ENCODE measurements around the gene NFATC1. TPM values are rescaled to one million over a fixed set of nuclear protein-coding genes. Genes with fewer than 3 reads are reported as not detected.

Gene NFATC1
- polyA plus RNA-seq, 1 of the 3 experiments (the other 2 are of a cell fraction) = 0.02 TPM

DNA sequence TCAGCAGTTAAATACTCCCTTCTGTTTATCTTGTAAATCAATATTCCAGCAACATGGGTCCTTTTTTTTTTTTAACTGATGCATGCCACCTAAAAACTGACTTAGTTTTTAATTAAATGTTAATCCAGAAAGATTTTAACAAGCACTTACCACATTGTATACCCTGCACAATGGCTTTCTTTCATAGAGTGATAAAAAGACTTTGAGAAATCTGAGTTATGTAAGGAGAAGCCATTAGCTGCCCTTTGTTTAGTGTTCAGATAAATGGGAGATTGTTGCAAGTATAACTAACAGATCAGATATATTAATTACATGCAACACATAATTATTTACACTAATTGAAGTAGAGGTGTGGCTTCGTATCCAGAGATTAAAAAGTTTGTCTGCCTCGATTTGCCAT lies 22.7 kb upstream of the NFATC1 start:
- no peaks in the 10 kb centered on the region for H3K9me2 ChIP-seq
- H3K4me3 ChIP-seq (ENCODE audit: low read depth in 2 of 2, low read length in 1 of 2) = no peak overlapping the region
- no peaks in the 10 kb centered on the region; a peak in 1 of 4 replicates for H3K4me1 ChIP-seq (ENCODE audit: control insufficient read depth in 1 of 2, insufficient read depth in 2 of 2, low read depth in 1 of 2, low read length in 1 of 2)
- H3K79me2 ChIP-seq (ENCODE audit: insufficient read depth) = no peaks in the 10 kb centered on the region
- no peaks in the 10 kb centered on the region for H4K20me1 ChIP-seq (ENCODE audit: insufficient read depth)
- DNase-seq = no peak
- H3K36me3 ChIP-seq (replicated peaks in 1 of 2; ENCODE audit: control insufficient read depth in 1 of 2, insufficient read depth in 2 of 2, low read length in 1 of 2) = peaks cover 0 to 8% of the 10 kb centered on the region in 2 experiments
- TF ChIP-seq MAX (IDR thresholded peaks at IDR 0.05; ENCODE audit: low read depth) = no peak
- no peak for TF ChIP-seq JUND (IDR thresholded peaks at IDR 0.05)
- TF ChIP-seq FOXM1 (IDR thresholded peaks at IDR 0.05; ENCODE audit: low read depth) = no peak
- no peak for TF ChIP-seq TAF1 (IDR thresholded peaks at IDR 0.05; ENCODE audit: borderline replicate concordance, low read depth, low read length)
- TF ChIP-seq EZH2phosphoT487 (IDR thresholded peaks at IDR 0.05; ENCODE audit: borderline replicate concordance, low read depth) = no peak
- TF ChIP-seq TCF12 (IDR thresholded peaks at IDR 0.05) = no peak
- no peak overlapping the region for H3K9ac ChIP-seq
- no peaks in the 10 kb centered on the region for H3F3A ChIP-seq (replicated peaks; ENCODE audit: insufficient read depth)
- CTCF ChIA-PET = interaction anchor here (1.1 kb wide), 1 partner anchor 8 kb away, joined by 4 read pairs; no protein-coding TSS in a partner anchor
- no peak overlapping the region for H3K4me2 ChIP-seq
- POLR2A ChIA-PET = no interaction called here
- no peak overlapping the region for H3K27ac ChIP-seq (ENCODE audit: low read depth in 2 of 2, low read length in 1 of 2)
- WGBS (ENCODE audit: low lambda C conversion rate) = 93% methylated on average over 2 of the region's 2 CpGs
- H3K27me3 ChIP-seq (ENCODE audit: insufficient read depth) = no peaks in the 10 kb centered on the region
- H3K9me3 ChIP-seq = no peaks in the 10 kb centered on the region
- no peak overlapping the region for H2AFZ ChIP-seq (ENCODE audit: low read depth)

GRCh38 chr18:79373736-79374135 lies 22.0 kb upstream of the NFATC1 start:
- Histone ChIP-seq H3K4me2 (no peak overlapping the region), H3K27me3 (ENCODE audit: insufficient read depth) (no peaks in the 10 kb centered on the region), H3K79me2 (ENCODE audit: insufficient read depth) (no peaks in the 10 kb centered on the region), H2AFZ (ENCODE audit: low read depth) (no peak overlapping the region), H3F3A (replicated peaks; ENCODE audit: insufficient read depth) (no peaks in the 10 kb centered on the region), H3K4me3 (ENCODE audit: low read depth in 2 of 2, low read length in 1 of 2) (no peak overlapping the region), H3K36me3 (replicated peaks in 1 of 2; ENCODE audit: control insufficient read depth in 1 of 2, insufficient read depth in 2 of 2, low read length in 1 of 2) (peaks cover 3 to 8% of the 10 kb centered on the region in 2 experiments), H4K20me1 (ENCODE audit: insufficient read depth) (no peaks in the 10 kb centered on the region), H3K9ac (no peak overlapping the region), H3K9me2 (no peaks in the 10 kb centered on the region), H3K9me3 (no peaks in the 10 kb centered on the region), H3K4me1 (ENCODE audit: control insufficient read depth in 1 of 2, insufficient read depth in 2 of 2, low read depth in 1 of 2, low read length in 1 of 2) (no peaks in the 10 kb centered on the region), H3K27ac (ENCODE audit: low read depth in 2 of 2, low read length in 1 of 2) (no peak overlapping the region)
- 96% methylated on average over 8 of the region's 17 CpGs for WGBS (ENCODE audit: low lambda C conversion rate)
- ChIA-PET POLR2A (no interaction called here), CTCF (no interaction called here)
- no peak for DNase-seq
- TF ChIP-seq JUND (IDR thresholded peaks at IDR 0.05) (no peak), RAD21 (IDR thresholded peaks at IDR 0.05; ENCODE audit: low read length) (no peak), RCOR1 (IDR thresholded peaks at IDR 0.05; ENCODE audit: low read length) (no peak), TEAD4 (IDR thresholded peaks at IDR 0.05; ENCODE audit: borderline replicate concordance, insufficient read depth) (no peak), FOXJ3 (CRISPR knock-in tag; IDR thresholded peaks at IDR 0.05) (no peak), SIN3A (IDR thresholded peaks at IDR 0.05; ENCODE audit: borderline replicate concordance, low read depth, low read length) (no peak), RFX5 (IDR thresholded peaks at IDR 0.05; ENCODE audit: low read length) (no peak), GATA2 (CRISPR knock-in tag; IDR thresholded peaks at IDR 0.05) (no peak), NRF1 (IDR thresholded peaks at IDR 0.05; ENCODE audit: low read depth, low read length) (no peak)
- TF ChIP-seq, protein P1, sequence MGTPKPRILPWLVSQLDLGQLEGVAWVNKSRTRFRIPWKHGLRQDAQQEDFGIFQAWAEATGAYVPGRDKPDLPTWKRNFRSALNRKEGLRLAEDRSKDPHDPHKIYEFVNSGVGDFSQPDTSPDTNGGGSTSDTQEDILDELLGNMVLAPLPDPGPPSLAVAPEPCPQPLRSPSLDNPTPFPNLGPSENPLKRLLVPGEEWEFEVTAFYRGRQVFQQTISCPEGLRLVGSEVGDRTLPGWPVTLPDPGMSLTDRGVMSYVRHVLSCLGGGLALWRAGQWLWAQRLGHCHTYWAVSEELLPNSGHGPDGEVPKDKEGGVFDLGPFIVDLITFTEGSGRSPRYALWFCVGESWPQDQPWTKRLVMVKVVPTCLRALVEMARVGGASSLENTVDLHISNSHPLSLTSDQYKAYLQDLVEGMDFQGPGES (IDR thresholded peaks at IDR 0.05; ENCODE audit: low read depth, low read length) = no peak
- TF ChIP-seq, protein P2, sequence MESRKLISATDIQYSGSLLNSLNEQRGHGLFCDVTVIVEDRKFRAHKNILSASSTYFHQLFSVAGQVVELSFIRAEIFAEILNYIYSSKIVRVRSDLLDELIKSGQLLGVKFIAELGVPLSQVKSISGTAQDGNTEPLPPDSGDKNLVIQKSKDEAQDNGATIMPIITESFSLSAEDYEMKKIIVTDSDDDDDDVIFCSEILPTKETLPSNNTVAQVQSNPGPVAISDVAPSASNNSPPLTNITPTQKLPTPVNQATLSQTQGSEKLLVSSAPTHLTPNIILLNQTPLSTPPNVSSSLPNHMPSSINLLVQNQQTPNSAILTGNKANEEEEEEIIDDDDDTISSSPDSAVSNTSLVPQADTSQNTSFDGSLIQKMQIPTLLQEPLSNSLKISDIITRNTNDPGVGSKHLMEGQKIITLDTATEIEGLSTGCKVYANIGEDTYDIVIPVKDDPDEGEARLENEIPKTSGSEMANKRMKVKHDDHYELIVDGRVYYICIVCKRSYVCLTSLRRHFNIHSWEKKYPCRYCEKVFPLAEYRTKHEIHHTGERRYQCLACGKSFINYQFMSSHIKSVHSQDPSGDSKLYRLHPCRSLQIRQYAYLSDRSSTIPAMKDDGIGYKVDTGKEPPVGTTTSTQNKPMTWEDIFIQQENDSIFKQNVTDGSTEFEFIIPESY (IDR thresholded peaks at IDR 0.05; ENCODE audit: borderline replicate concordance, low read depth) = no peak
- TF ChIP-seq, protein P3, sequence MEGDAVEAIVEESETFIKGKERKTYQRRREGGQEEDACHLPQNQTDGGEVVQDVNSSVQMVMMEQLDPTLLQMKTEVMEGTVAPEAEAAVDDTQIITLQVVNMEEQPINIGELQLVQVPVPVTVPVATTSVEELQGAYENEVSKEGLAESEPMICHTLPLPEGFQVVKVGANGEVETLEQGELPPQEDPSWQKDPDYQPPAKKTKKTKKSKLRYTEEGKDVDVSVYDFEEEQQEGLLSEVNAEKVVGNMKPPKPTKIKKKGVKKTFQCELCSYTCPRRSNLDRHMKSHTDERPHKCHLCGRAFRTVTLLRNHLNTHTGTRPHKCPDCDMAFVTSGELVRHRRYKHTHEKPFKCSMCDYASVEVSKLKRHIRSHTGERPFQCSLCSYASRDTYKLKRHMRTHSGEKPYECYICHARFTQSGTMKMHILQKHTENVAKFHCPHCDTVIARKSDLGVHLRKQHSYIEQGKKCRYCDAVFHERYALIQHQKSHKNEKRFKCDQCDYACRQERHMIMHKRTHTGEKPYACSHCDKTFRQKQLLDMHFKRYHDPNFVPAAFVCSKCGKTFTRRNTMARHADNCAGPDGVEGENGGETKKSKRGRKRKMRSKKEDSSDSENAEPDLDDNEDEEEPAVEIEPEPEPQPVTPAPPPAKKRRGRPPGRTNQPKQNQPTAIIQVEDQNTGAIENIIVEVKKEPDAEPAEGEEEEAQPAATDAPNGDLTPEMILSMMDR (IDR thresholded peaks at IDR 0.05) = no peak
- TF ChIP-seq, protein P4, sequence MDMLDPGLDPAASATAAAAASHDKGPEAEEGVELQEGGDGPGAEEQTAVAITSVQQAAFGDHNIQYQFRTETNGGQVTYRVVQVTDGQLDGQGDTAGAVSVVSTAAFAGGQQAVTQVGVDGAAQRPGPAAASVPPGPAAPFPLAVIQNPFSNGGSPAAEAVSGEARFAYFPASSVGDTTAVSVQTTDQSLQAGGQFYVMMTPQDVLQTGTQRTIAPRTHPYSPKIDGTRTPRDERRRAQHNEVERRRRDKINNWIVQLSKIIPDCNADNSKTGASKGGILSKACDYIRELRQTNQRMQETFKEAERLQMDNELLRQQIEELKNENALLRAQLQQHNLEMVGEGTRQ (IDR thresholded peaks at IDR 0.05; ENCODE audit: borderline replicate concordance, low read depth, low read length) = no peak
- TF ChIP-seq, protein P5, sequence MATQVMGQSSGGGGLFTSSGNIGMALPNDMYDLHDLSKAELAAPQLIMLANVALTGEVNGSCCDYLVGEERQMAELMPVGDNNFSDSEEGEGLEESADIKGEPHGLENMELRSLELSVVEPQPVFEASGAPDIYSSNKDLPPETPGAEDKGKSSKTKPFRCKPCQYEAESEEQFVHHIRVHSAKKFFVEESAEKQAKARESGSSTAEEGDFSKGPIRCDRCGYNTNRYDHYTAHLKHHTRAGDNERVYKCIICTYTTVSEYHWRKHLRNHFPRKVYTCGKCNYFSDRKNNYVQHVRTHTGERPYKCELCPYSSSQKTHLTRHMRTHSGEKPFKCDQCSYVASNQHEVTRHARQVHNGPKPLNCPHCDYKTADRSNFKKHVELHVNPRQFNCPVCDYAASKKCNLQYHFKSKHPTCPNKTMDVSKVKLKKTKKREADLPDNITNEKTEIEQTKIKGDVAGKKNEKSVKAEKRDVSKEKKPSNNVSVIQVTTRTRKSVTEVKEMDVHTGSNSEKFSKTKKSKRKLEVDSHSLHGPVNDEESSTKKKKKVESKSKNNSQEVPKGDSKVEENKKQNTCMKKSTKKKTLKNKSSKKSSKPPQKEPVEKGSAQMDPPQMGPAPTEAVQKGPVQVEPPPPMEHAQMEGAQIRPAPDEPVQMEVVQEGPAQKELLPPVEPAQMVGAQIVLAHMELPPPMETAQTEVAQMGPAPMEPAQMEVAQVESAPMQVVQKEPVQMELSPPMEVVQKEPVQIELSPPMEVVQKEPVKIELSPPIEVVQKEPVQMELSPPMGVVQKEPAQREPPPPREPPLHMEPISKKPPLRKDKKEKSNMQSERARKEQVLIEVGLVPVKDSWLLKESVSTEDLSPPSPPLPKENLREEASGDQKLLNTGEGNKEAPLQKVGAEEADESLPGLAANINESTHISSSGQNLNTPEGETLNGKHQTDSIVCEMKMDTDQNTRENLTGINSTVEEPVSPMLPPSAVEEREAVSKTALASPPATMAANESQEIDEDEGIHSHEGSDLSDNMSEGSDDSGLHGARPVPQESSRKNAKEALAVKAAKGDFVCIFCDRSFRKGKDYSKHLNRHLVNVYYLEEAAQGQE (IDR thresholded peaks at IDR 0.05; ENCODE audit: low read depth, low read length) = no peak
